Measurements from ENCODE around the gene RHBDF2. TPM values are rescaled to one million over a fixed set of nuclear protein-coding genes. Genes with fewer than 3 reads are reported as not detected.
A peak's percentile ranks its signal among the peaks of the same experiment; 100 is the strongest.

Gene RHBDF2
- total RNA-seq, 6 experiments from 2014 or later, result 7.1 to 18.6 (median 11.0) TPM

DNA sequence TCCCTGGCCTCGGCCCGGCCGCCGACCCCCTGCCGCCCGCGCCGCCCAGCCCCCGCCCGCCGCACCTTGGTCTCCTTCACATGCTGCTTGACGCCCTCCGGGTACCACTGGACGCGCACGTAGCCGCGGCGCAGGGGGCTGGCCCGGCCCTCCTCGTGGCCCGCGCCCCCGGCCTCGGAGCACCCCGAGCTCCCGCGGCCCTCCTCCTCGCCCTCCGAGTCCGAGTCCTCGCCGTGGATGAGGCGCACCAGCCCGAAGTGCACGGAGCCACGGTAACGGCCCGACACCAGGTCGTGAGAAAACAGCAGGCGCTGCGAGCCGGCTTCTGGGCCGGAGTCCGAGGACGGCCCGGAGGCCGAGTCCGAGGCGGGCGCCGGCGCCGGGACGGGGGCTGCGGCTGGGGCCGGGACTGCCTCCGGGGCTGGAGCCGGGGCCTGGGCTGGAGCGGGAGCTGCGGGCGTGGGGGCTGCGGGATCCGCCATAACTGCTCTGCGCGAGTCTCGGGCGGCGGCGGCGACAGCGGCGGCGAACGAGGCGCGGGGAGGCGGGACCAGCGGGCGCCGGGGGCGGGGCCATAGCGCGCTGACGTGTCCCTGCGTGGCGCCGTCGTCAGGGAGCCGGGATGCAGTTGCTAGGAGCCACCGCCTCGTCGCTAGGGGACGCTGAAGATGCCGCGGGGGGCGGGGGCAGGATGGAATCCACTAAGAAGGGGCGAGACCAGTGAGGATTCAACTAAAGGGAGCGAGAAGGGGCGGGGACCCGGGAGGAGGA is 48.4 kb downstream of the RHBDF2 start, which contains the start of gene UBE2O:
TSS of gene UBE2O (minus strand) at position 493 of the 771 bp plus-strand sequence. CDS start at position 482, 11 bp downstream.
- peak; percentile 70 for TF ChIP-seq POLR2A (IDR thresholded peaks at IDR 0.05)
- TF ChIP-seq, protein P1, sequence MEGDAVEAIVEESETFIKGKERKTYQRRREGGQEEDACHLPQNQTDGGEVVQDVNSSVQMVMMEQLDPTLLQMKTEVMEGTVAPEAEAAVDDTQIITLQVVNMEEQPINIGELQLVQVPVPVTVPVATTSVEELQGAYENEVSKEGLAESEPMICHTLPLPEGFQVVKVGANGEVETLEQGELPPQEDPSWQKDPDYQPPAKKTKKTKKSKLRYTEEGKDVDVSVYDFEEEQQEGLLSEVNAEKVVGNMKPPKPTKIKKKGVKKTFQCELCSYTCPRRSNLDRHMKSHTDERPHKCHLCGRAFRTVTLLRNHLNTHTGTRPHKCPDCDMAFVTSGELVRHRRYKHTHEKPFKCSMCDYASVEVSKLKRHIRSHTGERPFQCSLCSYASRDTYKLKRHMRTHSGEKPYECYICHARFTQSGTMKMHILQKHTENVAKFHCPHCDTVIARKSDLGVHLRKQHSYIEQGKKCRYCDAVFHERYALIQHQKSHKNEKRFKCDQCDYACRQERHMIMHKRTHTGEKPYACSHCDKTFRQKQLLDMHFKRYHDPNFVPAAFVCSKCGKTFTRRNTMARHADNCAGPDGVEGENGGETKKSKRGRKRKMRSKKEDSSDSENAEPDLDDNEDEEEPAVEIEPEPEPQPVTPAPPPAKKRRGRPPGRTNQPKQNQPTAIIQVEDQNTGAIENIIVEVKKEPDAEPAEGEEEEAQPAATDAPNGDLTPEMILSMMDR (IDR thresholded peaks at IDR 0.05), result peak in 2 of 4 donors; percentile 17 to 36
- H3K4me3 ChIP-seq, result peak within 1 kb of the TSS; percentile 93 to 98 (median 96)
- WGBS (ENCODE audit: insufficient coverage, low coverage, low lambda C conversion rate, missing lambda C conversion rate), result under 1% methylated on average over 47 of the region's 101 CpGs
- no peaks in the 10 kb centered on the region for H3K36me3 ChIP-seq
- H3K27ac ChIP-seq, result peak within 1 kb of the TSS in 2 of 3 donors; percentile 47 to 73
- no peaks in the 10 kb centered on the region for H3K27me3 ChIP-seq
- peak; percentile 97 to 99 (median 97) for ATAC-seq
- H3K9me3 ChIP-seq, result no peaks in the 10 kb centered on the region
- intact Hi-C loops (cut with DNase I), result no loop called here
- H3K4me1 ChIP-seq, result peaks cover 0 to 14% (median 3%) of the 10 kb centered on the region in 4 donors
- DNase-seq, result peak; percentile 90 to 91 (median 90)

DNA sequence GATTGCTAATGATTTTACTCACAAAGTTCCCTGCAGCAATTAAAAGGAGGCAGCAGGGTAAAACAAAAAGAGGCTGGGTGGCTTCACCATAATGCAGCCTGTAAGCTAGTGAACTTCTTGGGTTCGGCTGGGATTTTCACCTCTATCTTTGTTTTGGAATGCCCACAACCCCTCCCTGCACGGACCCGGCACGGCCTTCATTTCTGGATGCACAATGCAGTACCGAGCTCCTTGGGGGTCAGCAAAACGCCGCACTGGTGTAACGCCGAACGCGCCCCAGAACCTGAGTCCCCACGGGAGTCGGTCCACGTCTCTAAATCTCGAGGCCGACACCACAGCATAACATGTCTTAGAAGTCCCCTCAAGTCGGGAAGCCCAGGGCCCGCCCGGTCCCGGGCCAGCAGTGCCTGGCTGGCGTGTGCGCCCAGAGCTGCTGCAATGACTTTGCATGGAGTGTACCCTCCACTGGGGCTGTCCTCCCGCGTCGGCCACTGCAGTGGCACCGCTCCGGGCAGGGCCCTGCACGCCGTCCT is 49.0 kb downstream of the RHBDF2 start:
- no peak for TF ChIP-seq POLR2A (IDR thresholded peaks at IDR 0.05)
- TF ChIP-seq, protein P1 (IDR thresholded peaks at IDR 0.05), result no peak
- 0% methylated on average over 2 of the region's 29 CpGs for WGBS (ENCODE audit: insufficient coverage, low coverage, low lambda C conversion rate, missing lambda C conversion rate)
- Histone ChIP-seq H3K4me1 (peaks cover 0 to 14% (median 3%) of the 10 kb centered on the region in 4 donors), H3K4me3 (peak overlapping the region; percentile 93 to 98 (median 96)), H3K9me3 (no peaks in the 10 kb centered on the region), H3K36me3 (no peaks in the 10 kb centered on the region), H3K27me3 (no peaks in the 10 kb centered on the region), H3K27ac (peak overlapping the region in 1 of 3 donors; percentile 47)
- ATAC-seq (peak; percentile 61 to 68 (median 64)), DNase-seq (no peak)
- intact Hi-C loops (cut with DNase I), result no loop called here

DNA sequence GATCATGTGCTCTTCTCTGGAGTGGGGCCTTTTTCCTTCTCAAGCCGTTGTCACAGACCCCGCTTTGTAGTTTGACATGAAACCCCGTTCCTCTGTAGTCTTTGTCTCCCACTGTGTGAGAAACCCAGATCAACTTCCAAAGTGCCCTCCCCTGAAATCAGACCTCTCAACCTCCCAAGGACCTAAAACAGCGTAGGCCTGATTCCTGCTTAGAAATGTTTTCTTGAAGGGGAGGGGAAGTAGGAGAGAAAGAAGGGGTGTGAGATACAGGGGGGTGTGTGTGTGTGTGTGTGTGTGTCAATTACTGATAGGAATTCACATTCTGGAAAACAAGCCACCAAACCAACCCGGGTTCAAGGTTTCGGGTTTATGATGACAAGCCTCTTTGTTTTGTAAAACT is 49.7 kb downstream of the RHBDF2 start:
- Histone ChIP-seq H3K4me3 (no peak overlapping the region), H3K27ac (no peak overlapping the region), H3K9me3 (no peaks in the 10 kb centered on the region), H3K36me3 (no peaks in the 10 kb centered on the region), H3K4me1 (peaks cover 0 to 20% (median 3%) of the 10 kb centered on the region in 4 donors), H3K27me3 (no peaks in the 10 kb centered on the region)
- DNase-seq, result no peak
- intact Hi-C loops (cut with DNase I), result no loop called here
- no peak for TF ChIP-seq POLR2A (IDR thresholded peaks at IDR 0.05)
- TF ChIP-seq, protein P1 (IDR thresholded peaks at IDR 0.05), result no peak
- ATAC-seq, result no peak
- WGBS (ENCODE audit: insufficient coverage, low coverage, low lambda C conversion rate, missing lambda C conversion rate), result 83% methylated on average over 6 of the region's 6 CpGs

DNA sequence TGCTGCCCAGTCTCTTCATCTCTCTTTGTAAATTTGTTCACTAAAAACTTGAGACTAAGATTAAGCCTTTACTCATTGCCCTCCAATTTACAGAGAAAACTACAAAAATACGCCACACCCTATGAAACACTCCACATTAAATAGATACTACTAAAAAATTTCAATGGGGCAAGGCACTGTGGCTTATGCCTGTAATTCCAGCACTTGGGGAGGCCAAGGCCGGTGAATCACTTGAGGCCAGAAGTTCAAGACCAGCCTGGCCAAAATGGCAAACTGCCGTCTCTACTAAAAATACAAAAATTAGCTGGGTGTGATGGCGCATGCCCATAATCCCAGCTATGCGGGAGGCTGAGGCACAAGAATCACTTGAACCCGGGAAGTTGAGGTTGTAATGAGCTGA is 52.1 kb downstream of the RHBDF2 start:
- DNase-seq, result no peak
- WGBS (ENCODE audit: insufficient coverage, low coverage, low lambda C conversion rate, missing lambda C conversion rate), result 100% methylated on average over 5 of the region's 6 CpGs

More for the DNA sequence above, 52.1 kb downstream of the RHBDF2 start:
- Histone ChIP-seq H3K4me3 (no peak overlapping the region), H3K27me3 (no peaks in the 10 kb centered on the region), H3K4me1 (peaks cover 0 to 21% (median 3%) of the 10 kb centered on the region in 4 donors), H3K9me3 (no peaks in the 10 kb centered on the region), H3K36me3 (no peaks in the 10 kb centered on the region), H3K27ac (no peak overlapping the region)
- TF ChIP-seq, protein P1 (IDR thresholded peaks at IDR 0.05), result no peak
- no peak for TF ChIP-seq POLR2A (IDR thresholded peaks at IDR 0.05)
- no peak for ATAC-seq
- intact Hi-C loops (cut with DNase I), result no loop called here
